ENCODE results near the gene RFX3. TPM values are rescaled to one million over a fixed set of nuclear protein-coding genes. Genes with fewer than 3 reads are reported as not detected.

RFX3 gene
- total RNA-seq, 6 experiments from 2014 or later, result 2.8 to 4.2 (median 3.5) TPM

- Mint-ChIP-seq H3K27me3 (ENCODE audit: insufficient read depth) (no peaks in the 10 kb centered on the region), H3K27ac (peak overlapping the region; percentile 70), H3K9me3 (no peaks in the 10 kb centered on the region), H3K4me3 (peak overlapping the region; percentile 42), H3K36me3 (ENCODE audit: low read depth) (no peaks in the 10 kb centered on the region), H3K4me1 (ENCODE audit: low read depth) (peaks cover 34% of the 10 kb centered on the region)
- no peak for TF ChIP-seq CTCF (IDR thresholded peaks at IDR 0.05)
- DNase-seq, result no peak
Measured at GRCh38 chr9:3508078-3508431, 17.7 kb downstream of the RFX3 start.

GRCh38 chr9:3507395-3508077 is 18.3 kb downstream of the RFX3 start:
- no peak for DNase-seq
- H3K9me3 Mint-ChIP-seq, result no peaks in the 10 kb centered on the region
- peak overlapping the region; percentile 70 for H3K27ac Mint-ChIP-seq
- TF ChIP-seq CTCF (IDR thresholded peaks at IDR 0.05), result no peak
- peak overlapping the region; percentile 42; the same call in 1 of the 2 replicates for H3K4me3 Mint-ChIP-seq
- no peaks in the 10 kb centered on the region for H3K36me3 Mint-ChIP-seq (ENCODE audit: low read depth)
- H3K27me3 Mint-ChIP-seq (ENCODE audit: insufficient read depth), result no peaks in the 10 kb centered on the region
- peaks cover 40% of the 10 kb centered on the region for H3K4me1 Mint-ChIP-seq (ENCODE audit: low read depth)

GRCh38 chr9:3506164-3506563 is 19.6 kb downstream of the RFX3 start:
- no peaks in the 10 kb centered on the region for H3K9me3 Mint-ChIP-seq
- H3K4me3 Mint-ChIP-seq, result no peak overlapping the region
- H3K27me3 Mint-ChIP-seq (ENCODE audit: insufficient read depth), result no peaks in the 10 kb centered on the region
- TF ChIP-seq CTCF (IDR thresholded peaks at IDR 0.05), result no peak
- no peak for DNase-seq
- H3K27ac Mint-ChIP-seq, result no peak overlapping the region
- H3K4me1 Mint-ChIP-seq (ENCODE audit: low read depth), result peaks cover 37% of the 10 kb centered on the region
- H3K36me3 Mint-ChIP-seq (ENCODE audit: low read depth), result no peaks in the 10 kb centered on the region

GRCh38 chr9:3502560-3503398 is 23.0 kb downstream of the RFX3 start:
- no peak for TF ChIP-seq CTCF (IDR thresholded peaks at IDR 0.05)
- H3K27ac Mint-ChIP-seq, result 0 out of 2 replicates have a peak overlapping the region, but pooled peaks have one; percentile 0
- H3K9me3 Mint-ChIP-seq, result no peaks in the 10 kb centered on the region
- no peak overlapping the region for H3K4me3 Mint-ChIP-seq
- peak; percentile 43 for DNase-seq
- peaks cover 40% of the 10 kb centered on the region for H3K4me1 Mint-ChIP-seq (ENCODE audit: low read depth)
- no peaks in the 10 kb centered on the region for H3K36me3 Mint-ChIP-seq (ENCODE audit: low read depth)
- no peaks in the 10 kb centered on the region; the same call in 1 of the 2 replicates for H3K27me3 Mint-ChIP-seq (ENCODE audit: insufficient read depth)

GRCh38 chr9:3500044-3500443 is 25.8 kb downstream of the RFX3 start:
- H3K27ac Mint-ChIP-seq, result peak overlapping the region; percentile 5; the same call in 1 of the 2 replicates
- H3K27me3 Mint-ChIP-seq (ENCODE audit: insufficient read depth), result no peaks in the 10 kb centered on the region; the same call in 1 of the 2 replicates

More at GRCh38 chr9:3500044-3500443, 25.8 kb downstream of the RFX3 start:
- no peaks in the 10 kb centered on the region for H3K36me3 Mint-ChIP-seq (ENCODE audit: low read depth)
- TF ChIP-seq CTCF (IDR thresholded peaks at IDR 0.05), result no peak
- DNase-seq, result no peak
- no peaks in the 10 kb centered on the region for H3K9me3 Mint-ChIP-seq
- no peak overlapping the region for H3K4me3 Mint-ChIP-seq
- H3K4me1 Mint-ChIP-seq (ENCODE audit: low read depth), result peaks cover 56% of the 10 kb centered on the region
